GM20431 (cell line): ENCODE data around the gene ETV3L.

Experiments
- in situ Hi-C: fragments of 300-500 bp; cut with MseI, MboI; formaldehyde crosslinking; loops from one replicate; pipeline ENCODE4 v1.15.0; 2020; ENCODE audit warnings: low sequenced_read_pairs; ENCODE audit not compliant: unreplicated experiment

ETV3L gene

DNA sequence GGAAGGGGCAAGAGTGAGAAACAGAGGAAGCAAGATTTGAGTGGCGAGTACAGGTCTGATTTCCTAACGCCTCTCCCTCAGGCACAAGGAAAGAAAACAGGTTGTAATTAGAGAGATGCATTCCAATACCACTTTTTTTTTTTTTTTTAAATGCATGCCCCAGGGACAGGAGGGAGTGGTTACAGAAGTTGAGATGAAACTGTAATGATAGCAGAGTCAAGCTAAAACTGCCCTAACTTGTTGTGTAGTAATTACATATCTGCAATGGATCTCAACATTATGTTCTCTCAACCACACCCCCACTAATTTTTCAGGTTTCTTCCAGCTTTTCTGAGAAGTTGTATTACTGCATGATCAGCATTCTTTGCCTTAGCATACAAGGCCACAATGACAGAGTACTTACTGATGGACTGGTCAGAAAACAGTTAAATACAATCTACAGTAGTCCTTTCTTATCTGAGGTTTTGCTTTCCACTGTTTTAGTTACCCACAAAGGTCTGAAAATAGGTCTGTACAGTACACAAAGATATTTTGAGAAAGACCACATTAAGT lies 33.1 kb upstream of the ETV3L start:
- in situ Hi-C loops, result no loop called here

GRCh38 chr1:157132111-157132510 lies 32.5 kb upstream of the ETV3L start:
- in situ Hi-C loops, result no loop called here

DNA sequence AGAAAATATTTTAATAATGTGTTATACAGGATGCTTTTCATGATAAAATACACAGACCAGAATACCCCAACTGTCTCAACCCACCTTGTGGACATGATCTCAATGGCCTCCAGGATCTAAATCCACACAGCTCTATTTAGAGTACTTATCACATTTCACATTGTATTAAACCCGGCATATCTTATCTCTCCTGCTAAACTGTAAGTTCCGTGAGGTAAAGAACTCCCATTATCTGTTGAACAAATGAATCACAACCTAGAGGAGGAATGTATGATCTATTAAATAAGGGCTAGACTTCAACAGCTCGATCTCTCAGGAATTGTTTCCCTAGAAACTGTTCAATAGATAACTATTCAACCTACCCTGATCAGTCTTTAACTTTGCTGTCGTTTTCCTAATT lies 31.7 kb upstream of the ETV3L start:
- in situ Hi-C loops, result no loop called here

GRCh38 chr1:157124855-157125254 lies 25.2 kb upstream of the ETV3L start:
- in situ Hi-C loops, result no loop called here

GRCh38 chr1:157119448-157119847 lies 19.8 kb upstream of the ETV3L start:
- in situ Hi-C loops, result no loop called here

- in situ Hi-C loops, result no loop called here
Observed at GRCh38 chr1:157119008-157119407, 19.4 kb upstream of the ETV3L start.

GRCh38 chr1:157117527-157118057 lies 18.0 kb upstream of the ETV3L start:
- in situ Hi-C loops, result no loop called here

DNA sequence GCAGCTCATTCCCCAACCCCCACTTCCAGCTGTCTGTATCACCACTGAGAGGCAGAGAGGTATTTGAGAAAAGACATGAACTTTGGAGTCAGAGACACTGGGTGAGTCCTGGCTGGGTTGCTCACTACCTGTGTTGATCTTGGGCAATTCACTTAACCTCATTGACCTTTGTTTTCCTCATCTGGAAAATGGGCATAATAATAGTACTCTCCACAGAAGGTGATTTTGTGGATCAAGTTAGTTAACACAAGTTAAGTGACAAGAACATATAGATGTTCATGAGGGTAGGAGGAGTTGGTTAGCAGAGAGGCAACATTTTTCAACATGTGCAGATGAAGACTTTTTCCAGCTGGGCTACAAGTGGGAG lies 17.1 kb upstream of the ETV3L start:
- in situ Hi-C loops, result no loop called here

- in situ Hi-C loops, result no loop called here
Observed at GRCh38 chr1:157115851-157116736, 16.5 kb upstream of the ETV3L start.

DNA sequence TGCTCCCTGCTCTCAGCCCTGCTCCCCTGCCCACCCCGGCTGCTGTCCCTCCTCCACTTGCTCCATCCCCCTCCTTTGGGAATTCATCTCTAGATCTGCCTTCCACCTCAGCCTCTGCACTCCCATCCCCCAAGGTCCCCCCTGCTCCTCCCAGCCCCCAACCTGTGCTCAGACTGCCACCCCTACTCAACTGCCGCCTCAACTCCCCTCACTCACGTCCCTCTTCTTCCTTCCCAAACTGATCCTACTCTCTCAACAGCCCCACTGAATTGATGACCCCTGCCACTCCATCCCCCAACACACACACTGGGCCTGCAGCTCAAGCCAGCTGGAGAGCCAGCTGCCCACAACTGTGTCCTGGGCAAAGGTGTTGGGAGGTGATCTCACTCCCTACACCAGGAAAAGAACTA lies 15.8 kb upstream of the ETV3L start:
- in situ Hi-C loops, result no loop called here

DNA sequence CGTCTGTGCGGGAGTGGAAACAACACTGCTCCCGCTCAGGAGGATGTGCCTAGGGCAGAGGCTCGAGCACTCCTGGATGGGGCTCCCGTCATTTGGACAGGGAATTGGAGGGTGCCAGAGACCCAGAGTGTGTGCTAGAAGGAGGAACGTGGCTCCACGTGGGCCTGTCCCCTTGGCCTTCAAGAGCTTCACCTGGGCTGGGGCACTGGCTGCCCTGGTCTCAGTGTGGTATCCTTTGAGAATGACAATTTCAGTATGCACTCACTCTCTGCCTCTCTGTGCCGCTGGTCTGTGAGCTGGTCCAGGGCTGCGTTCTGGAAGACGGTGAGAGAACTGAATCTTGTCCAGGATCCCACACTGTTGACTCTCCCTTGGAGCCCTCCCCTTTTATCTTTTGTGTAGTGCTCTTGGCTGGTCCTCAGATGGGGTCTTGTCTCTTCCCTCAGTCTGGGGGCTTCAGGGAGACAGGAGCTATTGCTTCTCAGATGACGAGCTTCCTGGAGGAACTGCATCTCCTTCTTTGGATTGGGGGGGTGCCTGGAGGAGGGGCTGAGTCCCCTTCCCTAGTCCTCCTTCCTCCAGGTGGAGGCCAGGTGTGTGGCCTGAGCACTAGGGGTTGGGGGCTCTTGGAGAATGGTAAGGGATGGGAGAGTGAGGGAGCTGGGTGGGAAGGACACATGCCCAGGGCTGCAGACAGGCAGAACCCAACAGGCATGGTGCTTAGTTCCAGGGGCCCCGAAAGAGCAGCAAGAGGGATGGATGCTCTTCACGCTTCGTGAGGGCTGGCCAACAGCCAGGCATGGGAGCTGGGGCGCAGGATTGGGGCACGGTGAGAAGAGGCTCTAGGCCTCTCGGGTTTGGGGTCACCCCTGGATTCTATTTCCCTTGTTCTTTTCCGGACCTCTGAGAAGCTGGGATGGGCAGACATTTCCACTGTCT lies 14.8 kb upstream of the ETV3L start:
- in situ Hi-C loops, result no loop called here

DNA sequence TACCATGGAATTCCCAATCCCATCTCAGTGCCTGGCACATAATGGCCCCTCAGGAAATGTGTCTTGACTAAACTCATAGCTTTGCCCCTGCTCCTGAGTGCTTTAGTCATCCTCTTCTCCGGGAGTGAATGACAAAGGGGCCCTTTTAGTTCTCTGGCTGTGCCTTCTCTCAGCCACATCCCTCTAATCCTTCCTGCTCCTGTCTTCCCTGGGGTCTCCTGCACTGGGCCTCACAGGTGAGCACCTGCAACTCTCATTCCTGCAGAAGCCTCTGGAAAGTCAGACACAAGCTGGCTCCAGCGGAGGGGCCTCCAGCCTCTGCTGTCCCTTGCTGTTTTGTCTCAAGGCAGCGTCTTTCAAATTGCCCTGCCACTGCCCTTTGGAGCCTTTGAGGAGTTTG lies 14.0 kb upstream of the ETV3L start:
- in situ Hi-C loops, result no loop called here

- in situ Hi-C loops, result no loop called here
Observed at GRCh38 chr1:157113106-157113505, 13.5 kb upstream of the ETV3L start.

DNA sequence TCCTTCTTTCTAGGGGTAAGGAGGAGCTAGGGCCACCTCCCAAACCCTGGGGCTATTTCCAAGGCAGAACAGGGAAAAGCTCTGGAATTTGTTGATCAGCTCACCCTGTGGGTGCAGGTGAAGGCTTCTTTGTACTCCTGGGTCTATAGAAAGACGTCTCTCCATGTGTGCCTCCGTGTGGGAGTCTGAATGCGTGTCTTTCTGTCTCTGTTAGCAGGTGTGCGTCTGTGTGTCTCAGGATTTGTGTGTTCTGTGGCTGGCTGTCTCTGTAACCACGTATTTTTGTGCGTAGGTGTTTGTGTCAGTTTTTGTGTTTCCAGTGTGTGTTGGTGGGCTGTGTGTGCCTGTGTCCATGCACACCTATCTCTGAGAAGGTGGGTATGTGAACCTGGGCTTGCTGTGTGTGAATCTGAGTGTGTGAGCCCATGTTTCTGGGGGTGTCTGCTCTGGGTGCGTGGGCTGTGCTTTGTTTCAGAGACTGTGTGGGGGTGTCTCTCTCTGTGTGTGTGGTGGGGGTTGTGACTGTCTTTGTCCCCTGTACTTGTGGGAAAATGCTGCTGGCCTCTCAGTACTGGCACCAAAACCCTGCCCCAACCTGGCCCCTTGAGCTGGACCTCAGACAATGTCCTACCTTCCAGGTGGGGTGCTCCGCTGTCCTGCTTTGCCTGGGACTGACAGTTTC lies 12.7 kb upstream of the ETV3L start:
- in situ Hi-C loops, result no loop called here

DNA sequence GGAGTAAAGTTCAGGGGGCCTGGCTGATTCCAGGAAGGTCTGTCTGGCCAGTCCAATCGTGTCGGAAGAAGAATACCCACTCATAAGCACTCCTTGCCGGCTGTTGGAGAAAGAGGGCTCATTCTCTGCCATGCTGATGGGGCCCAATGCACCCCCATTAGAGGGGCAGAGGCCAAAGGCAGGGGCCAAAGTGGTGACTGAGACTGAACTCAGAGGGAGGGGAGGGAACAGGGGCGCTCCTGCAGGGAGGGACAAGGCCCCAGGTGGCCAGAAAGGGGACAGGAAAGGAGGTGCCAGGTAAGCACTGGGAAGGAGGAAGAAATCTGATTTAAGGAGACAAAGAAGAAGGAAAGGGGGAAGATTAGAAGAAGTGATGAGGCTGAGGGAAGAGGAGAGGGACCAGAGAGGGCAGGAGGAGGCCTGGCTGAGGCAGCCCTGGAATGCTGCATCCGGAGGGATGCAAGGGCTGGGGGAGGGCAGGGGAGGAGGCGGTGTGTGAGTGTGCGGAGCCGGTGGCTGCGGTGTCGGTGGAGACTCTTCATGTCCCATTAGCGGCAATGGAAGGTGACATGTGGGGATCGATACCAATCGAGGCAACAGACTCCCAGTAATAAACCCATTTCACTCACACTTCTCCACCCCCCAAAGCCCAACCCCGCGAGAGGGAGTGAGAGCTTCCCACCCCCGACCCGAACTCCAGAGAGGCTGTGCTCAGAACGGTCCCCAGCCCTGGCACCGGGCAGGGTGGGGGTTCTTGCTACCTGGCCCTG lies 12.0 kb upstream of the ETV3L start:
- in situ Hi-C loops, result no loop called here

GRCh38 chr1:157110686-157111085 lies 11.1 kb upstream of the ETV3L start:
- in situ Hi-C loops, result no loop called here

DNA sequence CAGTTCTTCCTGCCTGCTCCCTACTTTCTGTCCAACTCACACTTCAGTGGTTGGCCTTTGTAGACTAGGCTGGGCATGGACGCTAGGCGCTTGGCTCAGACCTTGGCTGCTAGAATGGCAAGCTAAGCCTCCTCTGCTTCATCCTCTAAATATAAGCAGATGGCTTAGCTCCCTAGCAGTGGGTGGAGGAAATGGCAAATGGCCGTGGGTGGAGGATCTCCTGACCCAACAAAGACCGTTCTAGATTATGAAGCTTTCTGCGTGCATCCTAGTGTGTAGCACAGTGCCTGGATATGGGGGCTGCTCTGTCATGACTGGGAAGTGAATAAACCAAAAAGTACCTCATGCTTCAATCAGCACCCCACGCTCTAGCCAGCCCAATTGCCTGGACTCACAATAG lies 10.4 kb upstream of the ETV3L start:
- in situ Hi-C loops, result no loop called here

DNA sequence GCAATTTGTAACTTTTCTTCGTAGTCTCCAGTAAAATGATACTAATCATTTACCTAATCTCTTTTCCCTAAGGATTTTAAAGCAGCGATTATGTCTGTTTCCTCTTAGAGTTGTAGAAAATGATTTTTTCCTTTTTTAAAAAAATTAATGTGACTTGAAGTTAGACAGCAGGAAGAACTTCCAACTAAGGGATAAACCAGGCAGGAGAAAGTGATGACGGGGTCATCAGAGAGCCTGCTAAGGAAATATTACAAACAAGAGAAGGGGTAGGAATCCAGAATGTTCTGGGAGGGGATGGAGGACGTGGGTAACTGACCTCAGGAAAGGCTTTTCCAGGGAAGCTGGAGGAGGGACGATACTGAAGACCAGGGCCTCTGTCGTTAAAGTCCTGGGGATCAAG lies 8.8 kb upstream of the ETV3L start:
- in situ Hi-C loops, result no loop called here

DNA sequence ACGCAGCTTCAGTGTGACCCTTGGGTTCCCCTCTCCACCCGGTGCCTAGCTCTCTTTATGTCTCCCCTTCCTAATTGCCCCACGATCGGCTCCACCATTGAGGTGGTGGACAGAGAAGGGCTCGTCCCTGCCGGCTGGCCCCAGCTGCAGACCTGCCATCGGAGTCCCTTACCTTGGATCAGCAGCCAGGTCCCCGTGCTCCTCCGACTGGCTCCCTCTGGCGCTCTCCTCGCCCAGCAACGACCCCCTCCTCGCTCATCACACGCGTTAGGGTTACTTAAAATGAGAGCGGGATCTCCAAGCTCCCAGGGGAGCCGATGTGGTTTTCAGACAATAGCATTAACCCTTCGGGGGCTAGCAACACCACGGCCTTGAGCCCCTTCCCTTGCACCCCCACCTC lies 8.1 kb upstream of the ETV3L start:
- in situ Hi-C loops, result no loop called here
